GM12801 (cell line): Measurements from ENCODE around the gene SPECC1L.

Experiments
- TF ChIP-seq, protein P1 (sequence below): IDR thresholded peaks from one replicate; pipeline ENCODE4 v1.5.1; 2011; ENCODE audit warnings: control low read depth; ENCODE audit not compliant: insufficient read length; ENCODE audit errors: extremely low read depth

Gene SPECC1L

DNA sequence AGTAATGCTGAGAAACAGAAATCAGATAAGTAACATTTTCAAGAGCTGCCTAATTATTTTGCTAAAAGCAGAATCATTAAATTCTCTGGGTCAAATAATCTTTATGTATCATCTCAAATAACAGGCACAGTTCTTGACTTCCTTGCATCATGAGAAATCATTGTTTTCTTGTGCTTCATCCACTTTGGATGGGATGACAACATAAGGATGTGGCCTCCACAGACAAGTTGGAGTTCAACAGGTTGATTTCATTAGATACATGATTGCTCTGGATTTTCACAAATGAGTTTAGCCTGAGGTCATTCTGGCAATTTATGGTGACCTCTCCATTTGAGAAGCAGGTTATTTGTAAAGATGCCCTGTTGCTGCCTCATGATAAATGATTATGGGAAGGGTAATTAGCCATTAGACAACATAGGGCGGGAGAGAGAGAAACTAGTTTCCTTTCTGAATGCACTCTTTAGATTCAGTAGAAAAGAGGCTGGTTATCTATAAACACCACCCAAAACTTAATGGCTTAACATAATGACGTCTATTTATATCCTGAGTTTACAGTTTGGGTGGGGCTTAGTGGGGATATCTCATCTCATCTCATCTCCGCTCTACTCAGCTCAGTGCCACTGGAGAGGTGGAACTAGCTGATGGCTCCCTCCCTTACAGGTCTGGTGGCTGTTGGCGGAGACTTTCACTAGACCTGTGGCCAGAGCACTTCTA, 121.7 kb downstream of the SPECC1L start:
- TF ChIP-seq, protein P1, sequence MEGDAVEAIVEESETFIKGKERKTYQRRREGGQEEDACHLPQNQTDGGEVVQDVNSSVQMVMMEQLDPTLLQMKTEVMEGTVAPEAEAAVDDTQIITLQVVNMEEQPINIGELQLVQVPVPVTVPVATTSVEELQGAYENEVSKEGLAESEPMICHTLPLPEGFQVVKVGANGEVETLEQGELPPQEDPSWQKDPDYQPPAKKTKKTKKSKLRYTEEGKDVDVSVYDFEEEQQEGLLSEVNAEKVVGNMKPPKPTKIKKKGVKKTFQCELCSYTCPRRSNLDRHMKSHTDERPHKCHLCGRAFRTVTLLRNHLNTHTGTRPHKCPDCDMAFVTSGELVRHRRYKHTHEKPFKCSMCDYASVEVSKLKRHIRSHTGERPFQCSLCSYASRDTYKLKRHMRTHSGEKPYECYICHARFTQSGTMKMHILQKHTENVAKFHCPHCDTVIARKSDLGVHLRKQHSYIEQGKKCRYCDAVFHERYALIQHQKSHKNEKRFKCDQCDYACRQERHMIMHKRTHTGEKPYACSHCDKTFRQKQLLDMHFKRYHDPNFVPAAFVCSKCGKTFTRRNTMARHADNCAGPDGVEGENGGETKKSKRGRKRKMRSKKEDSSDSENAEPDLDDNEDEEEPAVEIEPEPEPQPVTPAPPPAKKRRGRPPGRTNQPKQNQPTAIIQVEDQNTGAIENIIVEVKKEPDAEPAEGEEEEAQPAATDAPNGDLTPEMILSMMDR, result no peak

DNA sequence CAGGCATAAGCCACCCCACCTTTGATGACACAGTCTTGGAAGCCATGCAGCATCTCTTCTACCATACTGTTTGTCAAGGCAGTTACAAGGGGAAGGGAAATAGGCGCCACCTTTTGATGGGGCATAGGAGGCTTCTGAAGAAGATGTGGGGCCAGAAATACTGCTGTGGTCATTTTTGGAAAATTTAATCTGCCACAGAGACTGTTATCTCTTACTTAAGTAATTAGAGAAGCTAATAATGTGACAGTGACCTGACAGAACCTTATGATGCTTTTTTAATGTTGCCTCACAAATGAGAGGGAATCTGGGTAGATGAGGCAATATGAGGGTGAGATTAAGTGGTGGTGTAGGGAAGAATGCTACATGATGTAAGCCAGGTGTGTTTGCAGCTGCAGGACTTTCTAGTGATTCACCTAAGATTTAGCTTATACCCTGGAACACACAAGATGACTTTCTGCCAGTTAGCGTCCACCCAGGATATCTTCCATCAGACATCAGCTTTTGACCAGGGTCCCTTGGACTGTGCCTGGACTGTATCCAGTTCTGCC, 122.5 kb downstream of the SPECC1L start:
- TF ChIP-seq, protein P1, result no peak

DNA sequence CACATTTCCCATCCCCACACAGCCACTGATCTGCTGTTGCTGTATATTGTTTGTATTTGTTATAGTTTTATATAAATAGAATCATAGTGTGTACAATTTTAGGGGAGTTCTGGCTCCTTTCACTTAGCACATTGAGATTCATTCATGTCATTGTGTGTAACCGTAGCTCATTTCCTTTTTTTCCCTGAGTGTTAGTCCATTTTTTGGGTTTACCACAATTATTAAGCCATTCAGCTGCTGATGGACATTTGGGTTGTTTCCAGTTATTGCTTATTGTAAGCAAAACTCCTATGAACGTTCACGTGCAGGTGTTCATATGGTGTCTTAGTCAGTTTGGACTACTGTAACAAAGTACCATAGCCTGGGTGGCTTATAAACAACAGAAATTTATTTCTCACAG, 123.2 kb downstream of the SPECC1L start:
- TF ChIP-seq, protein P1, result no peak

DNA sequence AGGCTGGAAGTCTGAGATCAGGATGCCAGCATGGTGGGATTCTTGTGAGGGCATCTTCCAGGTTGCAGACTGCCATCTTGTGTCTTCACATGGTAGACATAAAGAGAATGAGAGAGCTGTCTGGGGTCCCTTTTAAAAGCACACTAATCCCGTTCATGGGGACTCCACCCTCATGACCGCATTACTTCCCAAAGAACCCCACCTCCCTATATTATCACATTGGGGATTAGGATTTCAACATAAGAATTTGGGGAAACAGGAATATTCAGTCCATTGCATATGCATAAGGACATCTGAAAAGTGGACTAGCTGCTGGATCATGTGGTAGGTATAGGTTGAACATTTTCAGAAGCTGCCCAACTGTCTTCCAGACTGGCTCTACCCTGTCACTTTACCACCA, 123.6 kb downstream of the SPECC1L start:
- TF ChIP-seq, protein P1, result no peak

DNA sequence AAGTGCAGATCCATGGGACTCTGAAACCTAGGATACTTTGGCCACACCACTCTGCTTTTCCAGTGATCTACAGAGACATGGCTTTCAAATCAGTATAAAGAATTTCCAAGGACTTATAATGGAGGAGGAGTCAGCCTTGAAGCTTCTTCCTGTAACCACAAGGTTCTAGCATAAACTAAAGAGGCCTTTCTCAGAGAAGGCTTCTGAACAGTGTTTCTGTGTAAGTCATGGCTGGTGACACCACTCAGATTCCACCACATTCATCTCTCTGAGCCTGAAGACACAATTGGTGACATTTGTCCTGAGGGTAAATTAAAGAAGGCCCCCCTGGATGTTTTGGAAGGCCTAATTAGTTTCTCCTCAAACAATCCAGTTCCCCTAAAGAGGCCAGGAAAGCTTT, 127.8 kb downstream of the SPECC1L start:
- TF ChIP-seq, protein P1, result no peak

DNA sequence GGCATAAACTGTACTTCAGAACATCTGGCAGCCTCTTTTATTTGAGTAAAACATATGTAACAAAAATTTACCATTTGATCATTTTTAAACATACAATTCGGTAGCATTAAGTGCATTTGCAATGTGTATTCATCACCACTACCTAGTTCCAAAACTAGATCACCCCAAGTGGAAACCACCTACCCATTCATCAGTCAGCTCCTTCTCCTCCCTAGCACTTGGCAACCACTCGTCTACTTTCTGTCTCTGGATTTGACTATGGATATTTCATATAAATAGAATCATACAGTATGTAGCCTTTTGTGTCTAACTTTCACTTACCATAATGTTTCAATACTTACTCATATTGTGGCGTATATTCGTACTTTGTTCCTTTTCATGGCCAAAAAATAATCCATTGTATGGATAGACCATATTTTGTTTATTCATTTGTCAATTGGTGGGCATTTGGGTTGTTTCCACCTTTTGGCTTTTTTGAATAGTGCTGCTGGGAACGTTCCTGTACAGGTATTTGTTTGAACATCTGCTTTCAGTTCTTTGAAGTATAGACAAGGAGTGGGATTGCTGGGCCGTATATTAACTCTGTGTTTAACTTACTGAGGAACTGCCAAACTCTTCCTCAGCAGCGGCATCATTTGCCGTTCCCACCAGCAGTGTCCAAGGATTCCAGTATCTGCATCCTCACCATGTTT, 129.5 kb downstream of the SPECC1L start:
- TF ChIP-seq, protein P1, result no peak

DNA sequence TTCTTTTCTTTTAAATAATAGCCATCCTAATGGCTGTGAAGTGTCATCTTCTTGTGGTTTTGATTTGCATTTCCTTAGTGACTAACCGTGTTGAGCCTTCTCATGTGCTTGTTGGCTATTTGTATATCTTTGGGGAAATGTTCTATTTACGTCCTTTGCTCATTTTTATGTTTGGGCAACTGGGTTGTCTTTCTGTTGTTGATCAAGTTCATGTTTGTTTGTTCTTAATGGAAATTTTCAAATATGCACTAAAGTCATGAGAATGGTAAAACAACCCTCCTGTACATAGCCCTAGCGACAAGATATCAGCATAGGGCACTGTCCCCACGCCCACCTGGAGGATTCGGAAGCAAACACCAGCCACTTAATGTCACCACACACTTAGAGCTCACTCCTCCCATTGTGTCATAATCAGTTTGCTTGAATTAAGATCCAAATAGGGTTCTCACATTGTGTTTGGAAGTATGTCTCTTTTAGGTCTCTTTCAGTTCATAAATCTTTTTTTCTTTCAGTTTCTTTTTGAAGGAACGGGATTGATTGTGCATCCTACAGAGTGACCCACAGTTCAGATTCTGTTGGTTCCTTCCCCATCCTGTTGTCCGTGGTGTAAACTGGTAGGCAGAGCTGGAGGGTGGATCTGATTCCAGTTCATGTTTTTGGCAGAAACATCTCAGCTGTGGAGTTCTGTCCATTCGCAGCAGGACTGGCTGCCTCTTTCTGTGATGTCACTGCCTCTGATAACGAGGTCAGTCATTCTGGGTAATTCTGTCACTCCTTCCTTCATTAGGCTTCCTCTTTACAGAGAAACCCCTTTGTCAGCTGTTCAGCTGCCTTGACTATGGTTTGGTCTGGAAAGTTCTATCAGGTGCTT, 130.3 kb downstream of the SPECC1L start:
- TF ChIP-seq, protein P1, result no peak
